GM21381 (cell line): ENCODE measurements around the gene PGAM2.

ENCODE experiments used
- ATAC-seq: cut with Tn5 transposase; IDR thresholded peaks from one replicate; pipeline ENCODE4 v1.9.1; 2021; ENCODE audit warnings: mild to moderate bottlenecking, moderate library complexity; ENCODE audit not compliant: unreplicated experiment

The PGAM2 gene

GRCh38 chr7:44067064-44067951 is 1.9 kb upstream of the PGAM2 start:
- ATAC-seq, result no peak

- no peak for ATAC-seq
These were observed 1.2 kb upstream of the PGAM2 start for GRCh38 chr7:44066494-44067063.

GRCh38 chr7:44066111-44066460 is 719 bp upstream of the PGAM2 start:
- ATAC-seq, result no peak

GRCh38 chr7:44064791-44065430 is 456 bp downstream of the PGAM2 start:
- ATAC-seq, result no peak

GRCh38 chr7:44063894-44064651 is 1.3 kb downstream of the PGAM2 start:
- no peak for ATAC-seq

- ATAC-seq, result no peak
These were observed 1.8 kb downstream of the PGAM2 start for GRCh38 chr7:44063547-44063893.

- no peak for ATAC-seq
These were observed 2.5 kb downstream of the PGAM2 start for GRCh38 chr7:44062903-44063295.

- no peak for ATAC-seq
These were observed 3.0 kb downstream of the PGAM2 start for GRCh38 chr7:44062180-44062902.

GRCh38 chr7:44061645-44062179 is 3.7 kb downstream of the PGAM2 start:
- no peak for ATAC-seq

- ATAC-seq, result no peak
These were observed 4.3 kb downstream of the PGAM2 start for GRCh38 chr7:44060948-44061644.

GRCh38 chr7:44060091-44060947 is 5.0 kb downstream of the PGAM2 start:
- no peak for ATAC-seq

GRCh38 chr7:44059219-44060090 is 5.9 kb downstream of the PGAM2 start:
- ATAC-seq, result no peak

GRCh38 chr7:44058759-44059218 is 6.6 kb downstream of the PGAM2 start:
- no peak for ATAC-seq

GRCh38 chr7:44057849-44058758 is 7.3 kb downstream of the PGAM2 start:
- no peak for ATAC-seq

GRCh38 chr7:44057181-44057848 is 8.1 kb downstream of the PGAM2 start:
- ATAC-seq, result no peak

- no peak for ATAC-seq
These were observed 8.7 kb downstream of the PGAM2 start for GRCh38 chr7:44056681-44057080.
